Measurements from ENCODE around the gene PIGQ. TPM values are rescaled to one million over a fixed set of nuclear protein-coding genes. Genes with fewer than 3 reads are reported as not detected.

PIGQ gene
- total and polyA plus RNA-seq, 2 of the 8 experiments (the other 6 are each of a cell fraction or from before 2014, with no cell fraction given): 36.0 to 49.2 TPM

GRCh38 chr16:568401-569258 is 1.1 kb upstream of the PIGQ start:
- POLR2A ChIA-PET (ENCODE audit: partially characterized antibody): interaction anchor here (0.7 to 7.9 kb wide), 12 partner anchors 8 to 127 kb away, joined by 3 to 58 read pairs (median 4); partner anchors contain the start of genes CAPN15, METTL26, RAB40C and WFIKKN1

More at GRCh38 chr16:568401-569258, 1.1 kb upstream of the PIGQ start:
- Histone ChIP-seq H2AK5ac (ENCODE audit: low read depth, low read length) (no peak overlapping the region), H3K9ac (replicated peaks in 1 of 4; ENCODE audit: extremely low read depth in 1 of 4, low read depth in 3 of 4, low read length in 3 of 4) (no peak overlapping the region), H3K56ac (replicated peaks; ENCODE audit: insufficient read length, low read depth, low read length) (no peak overlapping the region), H2BK20ac (ENCODE audit: low read length) (no peak overlapping the region), H3K27ac (ENCODE audit: low read depth, low read length) (no peak overlapping the region), H3K27me3 (replicated peaks in 1 of 4; ENCODE audit: control insufficient read depth in 3 of 4, extremely low read depth in 1 of 4, insufficient read depth in 3 of 4, low read length in 3 of 4) (no peaks in the 10 kb centered on the region), H2BK120ac (replicated peaks; ENCODE audit: low read depth, low read length) (no peak overlapping the region), H4K5ac (ENCODE audit: insufficient read length, low read depth, low read length) (no peak overlapping the region), H3K79me1 (ENCODE audit: low read depth, low read length) (no peaks in the 10 kb centered on the region; the same call in none of the 2 replicates), H2BK12ac (ENCODE audit: low read depth, low read length) (peak overlapping the region; percentile 50; the same call in 1 of the 2 replicates), H3K23me2 (ENCODE audit: low read depth, low read length) (peaks cover 9% of the 10 kb centered on the region; the same call in 1 of the 2 replicates), H2AFZ (ENCODE audit: low read length) (no peak overlapping the region), H3K79me2 (ENCODE audit: control insufficient read depth in 1 of 2, insufficient read depth in 2 of 2, low read length in 2 of 2) (peaks cover 0 to 9% of the 10 kb centered on the region in 2 experiments; a peak in 1 of 4 replicates), H4K20me1 (replicated peaks in 1 of 2; ENCODE audit: control insufficient read depth in 1 of 2, insufficient read depth in 2 of 2, low read length in 2 of 2) (peaks cover 0 to 8% of the 10 kb centered on the region in 2 experiments), H3K4me1 (replicated peaks in 1 of 4; ENCODE audit: control insufficient read depth in 3 of 4, insufficient read depth in 4 of 4, low read length in 3 of 4) (peaks cover 0 to 27% (median 12%) of the 10 kb centered on the region in 4 experiments; a peak in 5 of 7 replicates), H2BK5ac (ENCODE audit: low read depth, low read length) (no peak overlapping the region), H4K8ac (ENCODE audit: extremely low read depth, insufficient read depth, low read length) (peak overlapping the region; percentile 29; the same call in 1 of the 2 replicates), H2BK15ac (ENCODE audit: low read length) (no peak overlapping the region; the same call in 1 of the 2 replicates), H3K23ac (ENCODE audit: insufficient read length) (no peak overlapping the region), H3K14ac (ENCODE audit: insufficient read length) (no peak overlapping the region), H3K4me2 (ENCODE audit: insufficient read depth in 1 of 2, low read depth in 2 of 2, low read length in 2 of 2) (peak overlapping the region; percentile 82 to 94), H3K18ac (ENCODE audit: extremely low read depth, low read length) (0 out of 2 replicates have a peak overlapping the region, but pooled peaks have one; percentile 10), H3K36me3 (ENCODE audit: control insufficient read depth in 2 of 4, insufficient read depth in 4 of 4, low read length in 3 of 4) (0 out of 8 replicates have a peak, but pooled peaks cover 0 to under 1% (median 0%) of the 10 kb centered on the region in 4 experiments), H3K4ac (replicated peaks; ENCODE audit: insufficient read length, low read depth, low read length) (no peak overlapping the region), H3K9me3 (ENCODE audit: insufficient read depth in 2 of 2, low read depth in 1 of 2, low read length in 1 of 2) (no peaks in the 10 kb centered on the region), H3K4me3 (ENCODE audit: extremely low read depth in 1 of 4, insufficient read depth in 2 of 4, low read depth in 3 of 4, low read length in 4 of 4) (peak overlapping the region; percentile 64 to 95 (median 72); a peak in 5 of 8 replicates), H4K91ac (replicated peaks; ENCODE audit: insufficient read length, low read length) (peak overlapping the region; percentile 15)
- DNase-seq (ENCODE audit: low read depth in 1 of 2, low spot score in 2 of 2) (no peak), FAIRE-seq (no peak)
- CTCF ChIA-PET (ENCODE audit: partially characterized antibody): interaction anchor here (0.7 to 1.2 kb wide), 5 partner anchors 12 to 99 kb away, joined by 3 read pairs; no protein-coding TSS in a partner anchor
- TF ChIP-seq RBBP5 (IDR thresholded peaks at IDR 0.05; ENCODE audit: borderline replicate concordance, low read depth, low read length): 0 out of 2 replicates have a peak, but pooled peaks have one; percentile 3
- no peak for TF ChIP-seq CTBP2 (IDR thresholded peaks at IDR 0.05; ENCODE audit: borderline replicate concordance, insufficient read depth, insufficient read length, low read length)
- no peak for TF ChIP-seq POU5F1 (IDR thresholded peaks at IDR 0.05; ENCODE audit: low read depth, low read length)
- WGBS, 2 experiments (ENCODE audit: extremely low coverage in 1 of 2, insufficient coverage in 1 of 2, insufficient read length in 1 of 2, insufficient replicate concordance in 2 of 2, low coverage in 1 of 2, low lambda C conversion rate in 2 of 2, missing lambda C conversion rate in 1 of 2): 88% methylated on average over 8 of the region's 11 CpGs; no CpG with 5 or more reads in 1 of the 2 experiments

Data from H1 (cell line).